HUDEP-2 (cell line): ENCODE results near the gene SH2D3A.
"Not testable (repeated sequence)": the region's sequence is repeated elsewhere in the genome, so short reads cannot be mapped to it uniquely, and the experiment has no call there.

ENCODE experiments used
- DNase-seq, 76 experiments: peaks; one replicate each; lab custom pipeline; 2025; ENCODE audit not compliant: unreplicated experiment in 76 of 76; lab: John Stamatoyannopoulos, UW

SH2D3A gene

DNA sequence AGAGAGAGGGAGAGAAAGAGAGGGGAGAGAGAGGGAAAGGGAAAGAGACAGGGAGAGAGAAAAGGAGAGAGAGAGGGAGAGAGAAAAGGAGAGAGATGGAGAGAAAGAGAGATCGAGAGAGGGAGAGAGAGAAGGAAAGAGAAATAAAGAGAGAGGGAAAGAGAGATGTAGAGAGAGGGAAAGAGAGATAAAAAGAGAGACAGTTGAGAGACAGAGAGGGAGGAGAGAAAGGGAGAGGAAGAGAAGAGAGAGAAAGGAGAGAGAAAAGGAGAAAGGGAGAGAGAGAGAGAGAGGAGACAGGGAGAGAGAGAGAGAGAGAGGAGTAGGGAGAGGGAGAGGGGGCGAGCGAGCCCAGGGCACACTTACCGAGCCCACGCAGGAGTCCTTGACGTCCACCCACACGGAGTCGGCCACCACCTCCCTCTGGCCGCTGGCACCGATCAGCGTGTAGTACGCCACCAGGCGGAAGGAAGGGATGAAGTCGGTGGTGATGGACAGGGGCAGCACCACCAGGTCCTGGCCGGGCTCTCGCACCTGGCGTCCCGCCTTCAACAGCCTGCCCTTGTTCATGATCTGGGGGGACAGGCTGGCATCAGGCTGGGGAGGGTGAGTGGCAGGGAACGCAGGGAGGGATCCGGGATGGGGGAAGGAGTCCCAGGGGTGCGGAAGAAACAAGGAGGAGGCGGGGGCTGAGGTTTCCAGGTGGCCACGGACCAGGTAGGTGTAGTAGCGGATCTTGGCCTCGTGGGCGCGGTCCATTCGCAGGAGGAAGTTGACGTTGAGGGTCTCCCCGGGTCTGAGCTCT, 56.8 kb downstream of the SH2D3A start:
- DNase-seq = peak in 3 of 76 experiments; percentile 17 to 41 (median 27)

DNA sequence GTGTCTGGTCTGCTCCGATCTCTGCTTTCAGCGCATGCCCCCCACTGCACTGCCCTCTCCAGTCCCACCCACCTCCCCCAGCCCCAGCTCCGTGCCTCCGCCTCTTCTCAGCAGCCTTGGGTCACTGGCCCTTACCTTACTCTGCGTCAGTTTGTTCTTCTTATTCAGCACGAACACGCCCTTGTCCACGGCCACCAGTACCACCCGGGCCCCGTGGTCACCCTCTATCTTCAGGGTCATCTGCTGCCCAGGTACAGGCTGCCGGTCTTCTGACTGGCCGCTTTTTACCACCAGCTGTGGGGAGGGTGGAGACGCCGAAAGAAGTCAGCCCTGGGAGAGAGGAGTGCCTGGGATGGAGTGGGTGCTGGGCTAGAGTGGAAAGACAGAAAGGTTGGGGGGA, 57.7 kb downstream of the SH2D3A start:
- no peak for DNase-seq

DNA sequence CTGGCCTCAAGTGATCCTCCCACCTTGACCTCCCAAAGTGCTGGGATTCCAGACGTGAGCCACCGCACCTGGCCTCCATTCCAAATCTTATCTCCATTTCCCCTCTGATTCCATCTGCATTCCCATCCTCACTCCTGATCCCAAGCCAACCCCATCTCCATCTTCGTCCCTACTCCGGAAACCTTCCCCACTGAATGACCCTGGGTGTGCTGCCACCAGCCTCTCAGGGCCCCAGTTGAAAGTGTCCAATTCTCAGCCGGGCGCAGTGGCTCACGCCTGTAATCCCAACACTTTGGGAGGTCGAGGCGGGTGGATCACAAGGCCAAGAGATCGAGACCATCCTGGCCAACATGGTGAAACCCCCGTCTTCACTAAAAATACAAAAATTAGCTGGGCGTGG, 58.3 kb downstream of the SH2D3A start:
- not testable (repeated sequence) for DNase-seq

DNA sequence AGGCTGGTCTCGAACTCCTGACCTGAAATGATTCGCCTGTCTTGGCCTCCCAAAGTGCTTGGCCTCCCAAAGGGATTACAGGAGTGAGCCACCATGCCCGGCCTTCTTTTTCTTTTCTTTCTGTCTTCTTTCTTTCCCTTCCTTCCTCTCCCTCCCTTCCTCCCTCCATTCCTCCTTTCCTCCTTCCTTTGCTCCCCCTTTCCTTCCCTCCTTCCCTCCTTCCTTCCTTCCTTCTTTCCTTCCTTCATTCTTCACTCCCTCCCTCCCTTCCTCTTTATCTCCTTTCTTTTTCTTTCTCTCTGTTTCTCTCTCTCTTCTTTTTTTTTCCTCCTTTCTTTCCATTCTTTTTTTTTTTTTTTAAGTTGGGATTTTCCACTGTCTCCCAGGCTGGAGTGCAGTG, 58.9 kb downstream of the SH2D3A start:
- no peak for DNase-seq

DNA sequence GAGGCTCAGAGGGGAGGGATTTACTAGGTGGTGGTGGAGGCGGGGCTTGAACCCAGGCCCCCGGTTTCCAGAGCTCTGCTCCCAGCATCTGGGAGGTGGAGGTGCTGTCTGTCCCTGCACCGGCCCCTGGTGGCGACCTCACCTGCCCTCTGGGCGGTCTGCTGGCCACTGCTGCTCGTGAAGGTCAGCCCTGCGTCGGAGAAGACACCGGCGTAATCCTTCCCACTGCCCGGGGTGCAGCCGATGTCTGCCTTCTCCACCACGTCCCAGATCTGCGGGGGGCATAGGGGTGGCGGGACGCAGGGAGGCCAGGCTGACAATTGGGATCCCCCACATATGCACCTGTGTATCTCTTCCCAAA, 59.6 kb downstream of the SH2D3A start:
- no peak for DNase-seq

DNA sequence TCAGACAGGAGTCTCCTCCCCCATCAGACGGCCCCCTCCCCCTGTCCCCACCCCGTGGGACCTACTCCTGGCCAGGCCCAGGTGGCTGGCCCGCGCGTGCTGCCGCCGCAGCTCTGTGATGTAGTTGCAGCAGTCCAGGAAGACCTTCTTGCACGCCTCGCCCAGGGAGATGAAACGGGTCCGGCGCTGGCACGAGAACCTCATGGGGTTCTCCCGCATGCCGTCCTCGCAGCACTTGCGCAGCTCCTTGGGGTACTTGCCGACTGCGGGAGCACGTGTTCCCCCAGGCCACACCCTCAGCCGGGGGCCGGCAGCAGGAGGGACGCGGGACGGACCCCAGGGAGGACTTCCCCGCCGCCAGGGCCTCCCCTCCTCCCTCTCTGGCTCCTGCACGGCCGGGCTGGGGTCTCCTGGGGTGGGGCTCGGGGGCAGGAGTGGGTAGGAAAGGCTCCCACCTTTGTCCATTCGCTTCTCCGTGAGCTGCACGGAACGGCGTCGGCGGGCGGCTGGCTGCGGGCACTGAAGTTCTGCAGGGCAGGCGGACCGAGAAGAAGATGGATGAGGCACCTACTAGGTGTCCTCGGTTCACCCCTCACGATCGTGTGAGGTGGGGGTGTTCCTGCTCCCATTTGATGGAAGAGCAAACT, 60.1 kb downstream of the SH2D3A start:
- DNase-seq = no peak

DNA sequence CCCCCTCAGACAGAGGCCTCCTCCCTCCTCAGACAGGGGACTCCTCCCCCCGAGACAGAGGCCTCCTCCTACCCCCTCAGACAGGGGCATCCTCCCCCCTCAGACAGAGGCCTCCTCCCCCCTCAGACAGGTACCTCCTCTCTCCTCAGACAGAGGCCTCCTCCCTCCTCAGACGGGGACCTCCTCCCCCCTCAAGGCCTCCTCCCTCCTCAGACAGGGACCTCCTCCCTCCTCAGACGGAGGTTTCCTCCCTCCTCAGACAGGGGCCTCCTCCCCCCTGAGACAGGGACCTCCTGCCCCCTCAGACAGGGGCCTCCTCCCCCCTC, 60.6 kb downstream of the SH2D3A start:
- no peak for DNase-seq

DNA sequence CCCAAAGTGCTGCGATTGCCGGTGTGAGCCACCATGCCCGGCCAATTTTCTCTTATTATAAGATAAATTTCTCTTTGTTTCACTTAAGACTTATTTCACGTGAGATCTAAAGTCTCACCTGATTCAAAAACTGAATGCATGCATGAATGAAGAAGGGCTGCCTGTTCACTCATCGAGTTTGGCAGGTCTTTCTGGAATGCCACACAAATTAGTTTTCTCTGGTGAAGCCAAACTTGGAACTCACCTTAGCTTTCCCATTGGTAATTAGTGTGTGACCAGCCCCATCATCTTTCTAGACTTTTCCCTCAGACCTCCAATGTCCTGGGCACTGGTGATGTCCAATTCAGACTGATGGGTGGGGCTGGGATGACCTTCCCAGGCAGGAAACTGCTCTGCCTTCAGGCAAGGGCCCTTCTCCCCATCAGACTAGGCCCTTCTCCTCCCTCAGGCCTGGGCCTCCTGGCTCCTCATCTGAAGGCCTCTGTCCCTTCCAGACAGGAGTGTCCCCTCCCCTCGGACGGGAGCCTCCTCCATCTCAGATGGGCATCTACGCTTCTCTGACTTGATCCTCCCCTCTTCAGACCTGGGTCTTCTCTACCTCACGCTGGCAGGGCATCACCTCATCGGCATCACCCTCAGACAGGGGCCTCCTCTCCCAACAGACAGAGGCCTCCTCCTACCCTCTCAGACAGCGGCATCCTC, 61.2 kb downstream of the SH2D3A start:
- no peak for DNase-seq
